HG03025 (cell line): ENCODE results near the gene TRIM37.

Experiments used
- ATAC-seq: cut with Tn5 transposase; IDR thresholded peaks from one replicate; pipeline ENCODE4 v1.9.1; 2021; ENCODE audit warnings: mild to moderate bottlenecking, moderate library complexity; ENCODE audit not compliant: unreplicated experiment, low FRiP score

Gene TRIM37

GRCh38 chr17:58998871-58999270 lies 107.8 kb downstream of the TRIM37 start:
- no peak for ATAC-seq

GRCh38 chr17:58997756-58998553 lies 108.7 kb downstream of the TRIM37 start:
- ATAC-seq = no peak

GRCh38 chr17:58996968-58997367 lies 109.7 kb downstream of the TRIM37 start:
- ATAC-seq = no peak

GRCh38 chr17:58995247-58995940 lies 111.3 kb downstream of the TRIM37 start:
- ATAC-seq = no peak

GRCh38 chr17:58993311-58993710 lies 113.4 kb downstream of the TRIM37 start:
- no peak for ATAC-seq

- no peak for ATAC-seq
These were observed 114.9 kb downstream of the TRIM37 start for GRCh38 chr17:58991718-58992331.

GRCh38 chr17:58989629-58990028 lies 117.1 kb downstream of the TRIM37 start:
- no peak for ATAC-seq

GRCh38 chr17:58985971-58986370 lies 120.7 kb downstream of the TRIM37 start:
- no peak for ATAC-seq

GRCh38 chr17:58985367-58985766 lies 121.3 kb downstream of the TRIM37 start:
- ATAC-seq = no peak

- no peak for ATAC-seq
These were observed 124.1 kb downstream of the TRIM37 start for GRCh38 chr17:58982626-58983025.

GRCh38 chr17:58980706-58981481 lies 125.8 kb downstream of the TRIM37 start:
- ATAC-seq = no peak

GRCh38 chr17:58976541-58976940 lies 130.1 kb downstream of the TRIM37 start:
- no peak for ATAC-seq

GRCh38 chr17:58974354-58974753 lies 132.3 kb downstream of the TRIM37 start:
- ATAC-seq = no peak

GRCh38 chr17:58970609-58971450 lies 135.8 kb downstream of the TRIM37 start:
- ATAC-seq = no peak

- ATAC-seq = no peak
These were observed 137.1 kb downstream of the TRIM37 start for GRCh38 chr17:58969612-58970011.

- no peak for ATAC-seq
These were observed 137.5 kb downstream of the TRIM37 start for GRCh38 chr17:58969156-58969555.

- ATAC-seq = no peak
These were observed 138.1 kb downstream of the TRIM37 start for GRCh38 chr17:58968426-58969061.

GRCh38 chr17:58966208-58966607 lies 140.5 kb downstream of the TRIM37 start:
- no peak for ATAC-seq

GRCh38 chr17:58965221-58965620 lies 141.5 kb downstream of the TRIM37 start:
- ATAC-seq = no peak
